ENCODE results near the gene BTBD9.

GRCh38 chr6:38144365-38144945, 495.3 kb downstream of the BTBD9 start:
- no peak for TF ChIP-seq EZH2 (IDR thresholded peaks at IDR 0.05; ENCODE audit: low read length)
- TF ChIP-seq CTCF (optimal IDR thresholded peaks at IDR 0.05 in 1 of 3, IDR thresholded peaks at IDR 0.05 in 1 of 3, conservative IDR thresholded peaks at IDR 0.05 in 1 of 3; ENCODE audit: extremely low read depth in 1 of 3, insufficient read depth in 2 of 3, low read length in 3 of 3), result no peak
